Limb (tissue), 2 donors: ENCODE results near the gene C1QTNF1.

Experiments
- DNase-seq, 2 donors: peaks; one replicate each; pipeline ENCODE4 v3.0.0-alpha.2; 2016; ENCODE audit errors: extremely low spot score in 2 of 2

C1QTNF1 gene

GRCh38 chr17:79023886-79024771 lies at the start of gene C1QTNF1:
Gene C1QTNF1 (plus strand): TSS chr17:79024169. CDS start chr17:79043969, 19,800 bp downstream.
- peak; percentile 70 to 71 for DNase-seq

GRCh38 chr17:78974635-78975591 lies 49.1 kb upstream of the C1QTNF1 start:
- DNase-seq: peak; percentile 71 to 78

- no peak for DNase-seq
Observed at GRCh38 chr17:78976907-78977680, 46.9 kb upstream of the C1QTNF1 start.

- DNase-seq: no peak
Observed at GRCh38 chr17:78977681-78977943, 46.4 kb upstream of the C1QTNF1 start.

GRCh38 chr17:78977997-78978973 lies 45.7 kb upstream of the C1QTNF1 start:
- DNase-seq: no peak

- DNase-seq: peak in 1 of 2 donors; percentile 76
Observed at GRCh38 chr17:78979780-78980623, 44.0 kb upstream of the C1QTNF1 start, which contains the start of gene LGALS3BP. Gene LGALS3BP (minus strand): TSS chr17:78979923. CDS start chr17:78977191, 2,732 bp downstream.

GRCh38 chr17:78980624-78980972 lies 43.4 kb upstream of the C1QTNF1 start:
- no peak for DNase-seq

GRCh38 chr17:78981010-78981888 lies 42.7 kb upstream of the C1QTNF1 start:
- DNase-seq: no peak

GRCh38 chr17:78985395-78985794 lies 38.6 kb upstream of the C1QTNF1 start:
- no peak for DNase-seq

- DNase-seq: no peak
Observed at GRCh38 chr17:78986048-78986648, 37.8 kb upstream of the C1QTNF1 start.

- no peak for DNase-seq
Observed at GRCh38 chr17:78986649-78987328, 37.2 kb upstream of the C1QTNF1 start.

- DNase-seq: no peak
Observed at GRCh38 chr17:78988152-78988551, 35.8 kb upstream of the C1QTNF1 start.

- no peak for DNase-seq
Observed at GRCh38 chr17:78990349-78991016, 33.5 kb upstream of the C1QTNF1 start.

- no peak for DNase-seq
Observed at GRCh38 chr17:78991017-78991738, 32.8 kb upstream of the C1QTNF1 start.

GRCh38 chr17:78991906-78992532 lies 31.9 kb upstream of the C1QTNF1 start:
- DNase-seq: no peak
